Neural cell (in vitro differentiated cells): ENCODE measurements around the gene ARHGEF11.

ENCODE experiments used
- EZH2 ChIP-seq: fragments of 200-600, 300-800 bp; shearing (Covaris generic), sonication (generic); IDR thresholded peaks from 2 replicates; pipeline ENCODE4 v1.6.1; 2014; ENCODE audit warnings: antibody characterized with exemption, low read length, borderline replicate concordance, mild to moderate bottlenecking; ENCODE audit not compliant: insufficient read depth, poor library complexity, severe bottlenecking
- MXI1 ChIP-seq: fragments of 450-650 bp; conservative IDR thresholded peaks from 2 replicates; pipeline ENCODE4 v1.6.1; 2014; ENCODE audit warnings: antibody characterized with exemption, mild to moderate bottlenecking; ENCODE audit not compliant: poor library complexity, severe bottlenecking
- POLR2AphosphoS5 ChIP-seq: IDR thresholded peaks from 2 replicates; pipeline ENCODE4 v1.6.1; 2012
- SMC3 ChIP-seq: fragments of 450-650 bp; conservative IDR thresholded peaks from 2 replicates; pipeline ENCODE4 v1.6.1; 2014; ENCODE audit warnings: antibody characterized with exemption, mild to moderate bottlenecking, moderate library complexity; ENCODE audit not compliant: poor library complexity
- TF ChIP-seq, protein P1 (sequence below): fragments of 450-650 bp; IDR thresholded peaks from 2 replicates; pipeline ENCODE4 v1.5.1; 2014; ENCODE audit warnings: antibody characterized with exemption, mild to moderate bottlenecking, moderate library complexity; ENCODE audit not compliant: poor library complexity, severe bottlenecking
- TF ChIP-seq, protein P2 (sequence below): IDR thresholded peaks from 2 replicates; pipeline ENCODE4 v1.6.1; 2012; ENCODE audit warnings: borderline replicate concordance

DNA sequence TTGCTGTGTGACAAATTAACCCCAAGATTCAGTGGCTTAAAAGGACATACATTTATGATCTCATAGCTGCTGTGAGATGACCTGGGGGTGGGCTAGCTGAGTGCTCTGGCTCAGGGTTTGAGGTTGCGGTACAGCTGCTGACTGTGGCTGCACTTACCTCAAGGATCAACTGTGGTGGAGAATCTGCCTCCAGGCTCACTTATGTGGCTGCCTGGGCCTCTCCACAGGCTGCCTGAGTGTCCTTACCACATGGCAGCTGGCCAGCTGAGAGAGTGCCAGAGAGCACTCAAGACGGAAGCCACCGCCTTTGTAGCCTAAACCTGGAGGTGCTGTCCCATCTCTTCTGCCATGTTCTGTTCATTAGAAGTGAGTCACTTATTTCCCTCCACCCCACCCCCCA lies 119.4 kb downstream of the ARHGEF11 start:
- TF ChIP-seq POLR2AphosphoS5 (no peak), EZH2 (no peak), MXI1 (no peak), SMC3 (no peak)
- TF ChIP-seq, protein P1, sequence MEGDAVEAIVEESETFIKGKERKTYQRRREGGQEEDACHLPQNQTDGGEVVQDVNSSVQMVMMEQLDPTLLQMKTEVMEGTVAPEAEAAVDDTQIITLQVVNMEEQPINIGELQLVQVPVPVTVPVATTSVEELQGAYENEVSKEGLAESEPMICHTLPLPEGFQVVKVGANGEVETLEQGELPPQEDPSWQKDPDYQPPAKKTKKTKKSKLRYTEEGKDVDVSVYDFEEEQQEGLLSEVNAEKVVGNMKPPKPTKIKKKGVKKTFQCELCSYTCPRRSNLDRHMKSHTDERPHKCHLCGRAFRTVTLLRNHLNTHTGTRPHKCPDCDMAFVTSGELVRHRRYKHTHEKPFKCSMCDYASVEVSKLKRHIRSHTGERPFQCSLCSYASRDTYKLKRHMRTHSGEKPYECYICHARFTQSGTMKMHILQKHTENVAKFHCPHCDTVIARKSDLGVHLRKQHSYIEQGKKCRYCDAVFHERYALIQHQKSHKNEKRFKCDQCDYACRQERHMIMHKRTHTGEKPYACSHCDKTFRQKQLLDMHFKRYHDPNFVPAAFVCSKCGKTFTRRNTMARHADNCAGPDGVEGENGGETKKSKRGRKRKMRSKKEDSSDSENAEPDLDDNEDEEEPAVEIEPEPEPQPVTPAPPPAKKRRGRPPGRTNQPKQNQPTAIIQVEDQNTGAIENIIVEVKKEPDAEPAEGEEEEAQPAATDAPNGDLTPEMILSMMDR, result no peak
- TF ChIP-seq, protein P2, sequence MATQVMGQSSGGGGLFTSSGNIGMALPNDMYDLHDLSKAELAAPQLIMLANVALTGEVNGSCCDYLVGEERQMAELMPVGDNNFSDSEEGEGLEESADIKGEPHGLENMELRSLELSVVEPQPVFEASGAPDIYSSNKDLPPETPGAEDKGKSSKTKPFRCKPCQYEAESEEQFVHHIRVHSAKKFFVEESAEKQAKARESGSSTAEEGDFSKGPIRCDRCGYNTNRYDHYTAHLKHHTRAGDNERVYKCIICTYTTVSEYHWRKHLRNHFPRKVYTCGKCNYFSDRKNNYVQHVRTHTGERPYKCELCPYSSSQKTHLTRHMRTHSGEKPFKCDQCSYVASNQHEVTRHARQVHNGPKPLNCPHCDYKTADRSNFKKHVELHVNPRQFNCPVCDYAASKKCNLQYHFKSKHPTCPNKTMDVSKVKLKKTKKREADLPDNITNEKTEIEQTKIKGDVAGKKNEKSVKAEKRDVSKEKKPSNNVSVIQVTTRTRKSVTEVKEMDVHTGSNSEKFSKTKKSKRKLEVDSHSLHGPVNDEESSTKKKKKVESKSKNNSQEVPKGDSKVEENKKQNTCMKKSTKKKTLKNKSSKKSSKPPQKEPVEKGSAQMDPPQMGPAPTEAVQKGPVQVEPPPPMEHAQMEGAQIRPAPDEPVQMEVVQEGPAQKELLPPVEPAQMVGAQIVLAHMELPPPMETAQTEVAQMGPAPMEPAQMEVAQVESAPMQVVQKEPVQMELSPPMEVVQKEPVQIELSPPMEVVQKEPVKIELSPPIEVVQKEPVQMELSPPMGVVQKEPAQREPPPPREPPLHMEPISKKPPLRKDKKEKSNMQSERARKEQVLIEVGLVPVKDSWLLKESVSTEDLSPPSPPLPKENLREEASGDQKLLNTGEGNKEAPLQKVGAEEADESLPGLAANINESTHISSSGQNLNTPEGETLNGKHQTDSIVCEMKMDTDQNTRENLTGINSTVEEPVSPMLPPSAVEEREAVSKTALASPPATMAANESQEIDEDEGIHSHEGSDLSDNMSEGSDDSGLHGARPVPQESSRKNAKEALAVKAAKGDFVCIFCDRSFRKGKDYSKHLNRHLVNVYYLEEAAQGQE, result no peak
